ENCODE data around the gene STUM.

STUM gene

GRCh38 chr1:226642421-226642820 is 93.9 kb downstream of the STUM start:
- DNase-seq: no peak

- peak; percentile 75 for DNase-seq
Measured at GRCh38 chr1:226643177-226643576, 94.6 kb downstream of the STUM start.

GRCh38 chr1:226643611-226644540 is 95.3 kb downstream of the STUM start:
- DNase-seq: peak; percentile 57

GRCh38 chr1:226644541-226645176 is 96.1 kb downstream of the STUM start:
- no peak for DNase-seq

- DNase-seq: no peak
Measured at GRCh38 chr1:226645279-226645976, 96.9 kb downstream of the STUM start.

- DNase-seq: no peak
Measured at GRCh38 chr1:226646026-226646869, 97.7 kb downstream of the STUM start.

- DNase-seq: no peak
Measured at GRCh38 chr1:226646870-226647449, 98.4 kb downstream of the STUM start.

- DNase-seq: no peak
Measured at GRCh38 chr1:226647719-226648118, 99.2 kb downstream of the STUM start.

GRCh38 chr1:226648421-226648820 is 99.9 kb downstream of the STUM start:
- DNase-seq: no peak

GRCh38 chr1:226649244-226649643 is 100.7 kb downstream of the STUM start:
- no peak for DNase-seq

GRCh38 chr1:226649780-226650179 is 101.2 kb downstream of the STUM start:
- DNase-seq: no peak

- DNase-seq: no peak
Measured at GRCh38 chr1:226650236-226650841, 101.8 kb downstream of the STUM start.

- DNase-seq: no peak
Measured at GRCh38 chr1:226651041-226651731, 102.6 kb downstream of the STUM start.

- no peak for DNase-seq
Measured at GRCh38 chr1:226651732-226652105, 103.2 kb downstream of the STUM start.

GRCh38 chr1:226652613-226653012 is 104.0 kb downstream of the STUM start:
- DNase-seq: no peak

GRCh38 chr1:226653311-226653921 is 104.9 kb downstream of the STUM start:
- peak; percentile 65 for DNase-seq

- no peak for DNase-seq
Measured at GRCh38 chr1:226654046-226654667, 105.6 kb downstream of the STUM start.

GRCh38 chr1:226654668-226655055 is 106.1 kb downstream of the STUM start:
- no peak for DNase-seq

GRCh38 chr1:226655251-226656163 is 106.9 kb downstream of the STUM start:
- no peak for DNase-seq
